Stimulated activated naive CD8-positive, alpha-beta T cell treated with anti-CD3 and anti-CD28 coated beads, Interleukin-15, Interleukin-2, amounts not matched to agents 100 ng/mL and 50 ng/mL, for 24 hours (primary cell): ENCODE results near the gene ERC1.
"Not testable (repeated sequence)": the region's sequence is repeated elsewhere in the genome, so short reads cannot be mapped to it uniquely, and the experiment has no call there.

Source experiments
- H3K27ac Mint-ChIP-seq: one replicate; pipeline ENCODE4 v1.8.0; 2021; ENCODE audit warnings: mild to moderate bottlenecking, mixed read lengths
- H3K27me3 Mint-ChIP-seq: one replicate; pipeline ENCODE4 v1.8.0; 2021; ENCODE audit warnings: mixed read lengths
- H3K36me3 Mint-ChIP-seq: one replicate; pipeline ENCODE4 v1.8.0; 2021; ENCODE audit warnings: low read depth, mixed read lengths
- H3K4me1 Mint-ChIP-seq: one replicate; pipeline ENCODE4 v1.8.0; 2021; ENCODE audit warnings: low read depth, mixed read lengths
- H3K4me3 Mint-ChIP-seq: one replicate; pipeline ENCODE4 v1.8.0; 2021; ENCODE audit warnings: mild to moderate bottlenecking, mixed read lengths
- H3K9me3 Mint-ChIP-seq: one replicate; pipeline ENCODE4 v1.8.0; 2021; ENCODE audit warnings: mixed read lengths

Gene ERC1

DNA sequence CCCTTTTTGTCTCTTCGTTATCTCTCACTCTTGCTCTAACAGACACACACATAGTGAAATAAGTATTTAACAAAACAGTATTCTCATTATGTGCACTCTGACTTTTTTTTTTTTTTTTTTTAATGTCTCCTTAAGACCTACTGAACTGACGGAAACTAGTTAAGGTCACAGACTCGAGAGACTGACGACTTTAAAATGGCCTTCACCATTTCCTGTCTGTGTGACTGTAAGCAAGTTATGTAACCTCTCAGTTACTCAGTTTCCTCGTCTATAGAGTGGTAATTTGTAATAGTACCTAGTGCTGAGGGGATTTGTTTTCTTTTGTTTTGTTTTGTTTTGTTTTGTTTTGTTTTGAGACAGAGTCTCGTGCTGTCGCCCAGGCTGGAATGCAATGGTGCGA is 318.6 kb downstream of the ERC1 start:
- peaks cover 26% of the 10 kb centered on the region for H3K36me3 Mint-ChIP-seq
- no peak overlapping the region for H3K27ac Mint-ChIP-seq
- H3K4me3 Mint-ChIP-seq: no peak overlapping the region

DNA sequence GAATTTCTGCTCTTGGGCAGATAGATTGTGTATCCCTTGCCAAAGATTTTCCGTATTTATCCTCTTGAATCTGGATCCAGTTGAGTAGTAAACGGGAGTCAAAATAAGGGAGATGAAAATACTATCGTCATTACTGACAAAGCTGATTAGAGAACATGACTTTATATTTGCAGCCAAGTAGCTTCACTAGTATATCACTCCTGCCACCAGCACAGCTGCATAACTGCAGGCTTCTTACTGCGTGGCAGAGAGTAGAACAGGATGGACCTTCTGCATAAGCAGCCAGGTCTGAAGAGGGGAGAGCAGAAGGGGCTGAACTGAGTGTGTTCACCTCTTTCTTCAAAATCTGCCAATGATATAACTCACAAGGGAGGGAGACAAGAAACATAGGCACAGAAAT is 319.6 kb downstream of the ERC1 start:
- H3K36me3 Mint-ChIP-seq: peaks cover 32% of the 10 kb centered on the region
- H3K4me1 Mint-ChIP-seq: no peaks in the 10 kb centered on the region
- H3K27me3 Mint-ChIP-seq: no peaks in the 10 kb centered on the region
- no peak overlapping the region for H3K27ac Mint-ChIP-seq
- H3K9me3 Mint-ChIP-seq: peaks cover 10% of the 10 kb centered on the region
- no peak overlapping the region for H3K4me3 Mint-ChIP-seq

More for the DNA sequence above, 318.6 kb downstream of the ERC1 start:
- H3K4me1 Mint-ChIP-seq: no peaks in the 10 kb centered on the region
- peaks cover 7% of the 10 kb centered on the region for H3K9me3 Mint-ChIP-seq
- H3K27me3 Mint-ChIP-seq: no peaks in the 10 kb centered on the region

DNA sequence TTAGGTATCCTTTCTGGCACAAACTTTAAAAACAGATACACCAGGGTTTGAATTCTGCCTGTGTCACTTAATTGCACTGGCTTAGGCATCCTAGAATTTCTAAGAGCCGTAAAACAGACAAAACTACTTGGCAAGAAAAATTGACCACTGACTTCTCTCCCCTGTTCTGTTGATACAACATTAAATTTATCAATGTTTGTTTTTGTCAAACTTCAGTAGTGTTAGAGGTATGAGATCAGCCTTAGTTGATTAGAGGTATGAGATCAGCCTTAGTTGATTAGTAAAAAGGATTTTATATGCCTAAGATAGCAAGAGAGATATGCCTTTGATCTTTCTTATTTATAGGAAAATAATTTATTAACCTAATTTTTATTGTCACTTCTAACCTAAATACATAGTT is 320.1 kb downstream of the ERC1 start:
- peaks cover 34% of the 10 kb centered on the region for H3K36me3 Mint-ChIP-seq
- H3K27ac Mint-ChIP-seq: no peak overlapping the region
- H3K9me3 Mint-ChIP-seq: peaks cover 10% of the 10 kb centered on the region
- no peak overlapping the region for H3K4me3 Mint-ChIP-seq
- no peaks in the 10 kb centered on the region for H3K4me1 Mint-ChIP-seq
- no peaks in the 10 kb centered on the region for H3K27me3 Mint-ChIP-seq

DNA sequence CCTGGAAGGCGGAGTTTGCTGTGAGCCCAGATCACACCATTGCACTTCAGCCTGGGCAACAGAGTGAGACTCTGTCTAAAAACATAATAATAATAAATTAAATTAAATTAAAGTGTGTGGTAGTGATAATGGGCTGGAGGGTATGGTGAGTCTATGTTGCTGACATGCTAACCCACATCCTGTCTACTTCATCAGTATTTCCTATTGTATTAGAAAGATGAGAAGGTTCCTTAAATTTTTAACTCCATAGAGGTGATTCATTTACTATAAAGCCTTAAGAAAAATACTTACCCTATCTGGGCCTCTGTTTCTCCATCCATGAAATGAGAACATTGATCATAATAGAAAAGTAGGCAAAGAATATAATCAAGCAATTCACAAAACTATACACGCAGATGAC is 322.9 kb downstream of the ERC1 start:
- Mint-ChIP-seq H3K4me1 (no peaks in the 10 kb centered on the region), H3K4me3 (no peak overlapping the region), H3K27me3 (no peaks in the 10 kb centered on the region), H3K36me3 (peaks cover 39% of the 10 kb centered on the region), H3K27ac (no peak overlapping the region), H3K9me3 (peaks cover 10% of the 10 kb centered on the region)

DNA sequence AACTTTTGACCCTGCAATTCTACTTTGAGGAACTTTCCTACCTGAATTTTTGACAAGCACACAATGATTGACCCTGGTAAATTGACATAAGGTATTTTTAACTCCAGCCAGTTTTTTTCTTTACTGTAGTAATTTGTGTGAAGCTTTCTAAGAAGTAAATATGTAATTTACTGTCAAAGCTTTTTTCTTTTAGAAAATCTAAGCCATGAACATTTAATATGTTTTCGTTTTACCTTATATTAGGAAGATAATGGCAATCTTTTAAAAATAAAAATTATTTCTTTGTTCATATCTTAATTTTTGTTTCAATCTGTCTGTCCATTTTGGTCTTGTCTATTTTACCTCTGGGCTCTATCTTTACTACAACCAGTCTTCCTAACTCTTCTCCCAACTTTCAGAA is 323.5 kb downstream of the ERC1 start:
- no peaks in the 10 kb centered on the region for H3K27me3 Mint-ChIP-seq
- H3K4me1 Mint-ChIP-seq: no peaks in the 10 kb centered on the region
- no peak overlapping the region for H3K27ac Mint-ChIP-seq
- peaks cover 39% of the 10 kb centered on the region for H3K36me3 Mint-ChIP-seq
- no peak overlapping the region for H3K4me3 Mint-ChIP-seq
- peaks cover 10% of the 10 kb centered on the region for H3K9me3 Mint-ChIP-seq

- not testable (repeated sequence) for H3K4me1 Mint-ChIP-seq, H3K27me3 Mint-ChIP-seq, H3K4me3 Mint-ChIP-seq, H3K27ac Mint-ChIP-seq, H3K9me3 Mint-ChIP-seq
- peaks cover 36% of the 10 kb centered on the region for H3K36me3 Mint-ChIP-seq
Measured at GRCh38 chr12:1316991-1317390, 326.0 kb downstream of the ERC1 start.

GRCh38 chr12:1318327-1319031 is 327.5 kb downstream of the ERC1 start:
- Mint-ChIP-seq H3K27ac (no peak overlapping the region), H3K36me3 (peaks cover 24% of the 10 kb centered on the region), H3K4me3 (no peak overlapping the region), H3K4me1 (peaks cover 6% of the 10 kb centered on the region), H3K27me3 (no peaks in the 10 kb centered on the region), H3K9me3 (peaks cover 3% of the 10 kb centered on the region)

DNA sequence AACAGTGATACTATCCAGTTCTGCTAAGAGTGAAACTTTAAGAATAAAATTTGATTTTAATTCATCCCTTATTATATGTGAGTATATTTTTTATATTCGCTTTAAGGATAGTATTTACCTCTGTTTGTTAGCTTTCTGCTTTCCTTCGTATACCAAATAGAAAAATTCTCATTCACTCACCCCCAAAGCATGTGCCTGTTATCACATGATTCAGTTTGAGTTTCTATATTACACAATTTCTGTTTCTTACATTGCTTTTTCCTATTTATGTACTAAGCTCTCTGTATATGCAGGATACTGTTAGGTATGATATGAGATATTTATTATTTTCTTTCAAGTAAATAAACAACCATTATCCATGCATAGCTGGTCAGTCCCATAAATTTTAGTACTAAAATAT is 328.2 kb downstream of the ERC1 start:
- H3K9me3 Mint-ChIP-seq: peaks cover 3% of the 10 kb centered on the region
- H3K27me3 Mint-ChIP-seq: no peaks in the 10 kb centered on the region
- H3K27ac Mint-ChIP-seq: no peak overlapping the region
- peaks cover 6% of the 10 kb centered on the region for H3K4me1 Mint-ChIP-seq
- H3K36me3 Mint-ChIP-seq: peaks cover 18% of the 10 kb centered on the region
- H3K4me3 Mint-ChIP-seq: no peak overlapping the region

DNA sequence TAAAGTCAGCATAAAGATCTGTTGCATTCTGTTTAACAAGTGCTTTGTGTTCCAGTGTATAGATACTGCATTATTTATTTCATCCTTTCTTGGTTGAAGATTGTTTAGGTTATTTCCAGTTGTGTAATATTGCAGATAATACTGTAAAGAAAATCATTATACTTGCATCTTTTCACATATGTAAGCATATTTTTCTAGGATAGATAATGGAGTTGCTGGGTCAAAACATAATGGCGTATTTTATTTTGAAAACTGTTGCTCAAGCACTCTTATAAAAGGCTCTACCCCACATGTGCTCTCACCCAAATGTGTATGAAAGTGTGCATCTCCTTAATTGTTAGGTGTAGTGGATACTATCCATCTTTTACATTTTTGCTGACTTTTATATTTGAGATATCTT is 329.0 kb downstream of the ERC1 start:
- H3K9me3 Mint-ChIP-seq: no peaks in the 10 kb centered on the region
- H3K27me3 Mint-ChIP-seq: no peaks in the 10 kb centered on the region
- H3K27ac Mint-ChIP-seq: no peak overlapping the region
- H3K36me3 Mint-ChIP-seq: peaks cover 10% of the 10 kb centered on the region
- no peak overlapping the region for H3K4me3 Mint-ChIP-seq
- peaks cover 9% of the 10 kb centered on the region for H3K4me1 Mint-ChIP-seq

- Mint-ChIP-seq H3K4me3 (no peak overlapping the region), H3K9me3 (no peaks in the 10 kb centered on the region), H3K27ac (no peak overlapping the region), H3K36me3 (peaks cover 4% of the 10 kb centered on the region), H3K4me1 (peaks cover 23% of the 10 kb centered on the region), H3K27me3 (no peaks in the 10 kb centered on the region)
Measured at GRCh38 chr12:1322821-1323220, 331.8 kb downstream of the ERC1 start.

GRCh38 chr12:1324099-1324498 is 333.1 kb downstream of the ERC1 start:
- peaks cover 6% of the 10 kb centered on the region for H3K36me3 Mint-ChIP-seq
- H3K4me3 Mint-ChIP-seq: no peak overlapping the region
- H3K9me3 Mint-ChIP-seq: no peaks in the 10 kb centered on the region
- H3K4me1 Mint-ChIP-seq: peaks cover 23% of the 10 kb centered on the region
- no peaks in the 10 kb centered on the region for H3K27me3 Mint-ChIP-seq
- no peak overlapping the region for H3K27ac Mint-ChIP-seq

- no peaks in the 10 kb centered on the region for H3K27me3 Mint-ChIP-seq
- no peaks in the 10 kb centered on the region for H3K9me3 Mint-ChIP-seq
- no peak overlapping the region for H3K27ac Mint-ChIP-seq
- peaks cover 23% of the 10 kb centered on the region for H3K4me1 Mint-ChIP-seq
- peaks cover 9% of the 10 kb centered on the region for H3K36me3 Mint-ChIP-seq
- no peak overlapping the region for H3K4me3 Mint-ChIP-seq
Measured at GRCh38 chr12:1324910-1325309, 333.9 kb downstream of the ERC1 start.

DNA sequence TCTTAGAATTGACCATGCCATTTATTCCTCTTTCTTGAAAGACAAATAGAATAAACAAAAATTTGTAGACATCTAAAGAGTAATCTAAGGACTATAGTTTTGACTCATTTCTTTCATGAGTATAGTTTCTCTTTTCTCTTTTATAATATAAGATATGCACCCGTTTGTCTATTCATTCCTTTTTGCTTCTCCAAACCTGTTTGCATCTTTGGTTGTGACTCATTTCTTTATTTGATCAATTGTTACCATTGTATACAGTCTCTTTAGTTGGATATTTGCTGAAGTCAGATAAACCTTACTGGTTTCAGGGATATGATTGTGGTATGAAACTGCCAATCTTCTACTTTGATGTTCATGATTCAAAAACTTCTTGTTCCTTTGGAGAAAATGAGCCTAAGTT is 334.6 kb downstream of the ERC1 start:
- Mint-ChIP-seq H3K4me3 (no peak overlapping the region), H3K9me3 (no peaks in the 10 kb centered on the region), H3K27ac (no peak overlapping the region), H3K4me1 (peaks cover 23% of the 10 kb centered on the region), H3K27me3 (no peaks in the 10 kb centered on the region), H3K36me3 (peaks cover 9% of the 10 kb centered on the region)

- Mint-ChIP-seq H3K27ac (no peak overlapping the region), H3K9me3 (no peaks in the 10 kb centered on the region), H3K4me1 (peaks cover 23% of the 10 kb centered on the region), H3K27me3 (no peaks in the 10 kb centered on the region), H3K36me3 (peaks cover 9% of the 10 kb centered on the region), H3K4me3 (no peak overlapping the region)
Measured at GRCh38 chr12:1326258-1326657, 335.2 kb downstream of the ERC1 start.

- Mint-ChIP-seq H3K27me3 (no peaks in the 10 kb centered on the region), H3K4me1 (peaks cover 18% of the 10 kb centered on the region), H3K9me3 (no peaks in the 10 kb centered on the region), H3K27ac (no peak overlapping the region), H3K36me3 (peaks cover 24% of the 10 kb centered on the region), H3K4me3 (no peak overlapping the region)
Measured at GRCh38 chr12:1328391-1328790, 337.4 kb downstream of the ERC1 start.

DNA sequence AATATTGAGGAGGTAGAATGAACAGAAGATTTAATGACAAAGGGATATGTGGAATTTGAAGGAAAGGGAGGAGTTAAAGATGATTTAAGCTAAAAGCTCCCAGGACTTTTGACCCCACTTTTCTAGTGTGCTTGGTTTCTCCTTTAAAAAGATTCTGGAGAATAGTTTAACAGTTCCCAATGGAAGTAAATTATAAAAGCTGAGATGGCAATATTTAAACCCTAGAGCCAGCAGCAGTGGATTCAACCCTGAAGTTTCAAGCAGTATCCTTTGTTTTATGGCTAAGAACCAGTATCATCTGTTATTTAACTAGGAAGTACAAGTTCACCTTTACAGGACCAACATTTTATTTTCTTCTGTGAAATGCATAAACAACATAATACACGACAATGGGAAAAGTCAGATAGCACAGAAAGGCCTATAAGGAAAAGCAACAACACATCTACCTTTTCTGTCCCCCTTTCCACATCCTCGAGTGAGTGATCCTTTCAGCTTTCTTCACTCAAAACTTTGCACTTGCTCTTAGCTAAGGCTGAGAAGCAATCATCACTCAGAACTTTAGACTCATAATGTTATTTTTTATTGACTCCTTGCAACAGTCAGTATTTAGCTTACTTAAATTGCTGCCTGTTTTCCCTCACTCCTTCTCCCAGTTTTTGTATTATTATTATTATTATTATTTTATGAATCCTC is 338.9 kb downstream of the ERC1 start:
- no peaks in the 10 kb centered on the region for H3K9me3 Mint-ChIP-seq
- no peak overlapping the region for H3K27ac Mint-ChIP-seq
- H3K4me1 Mint-ChIP-seq: peaks cover 15% of the 10 kb centered on the region
- H3K27me3 Mint-ChIP-seq: no peaks in the 10 kb centered on the region
- H3K36me3 Mint-ChIP-seq: peaks cover 35% of the 10 kb centered on the region
- H3K4me3 Mint-ChIP-seq: no peak overlapping the region
